H1 (cell line): Measurements from ENCODE around the gene AOAH. TPM values are rescaled to one million over a fixed set of nuclear protein-coding genes. Genes with fewer than 3 reads are reported as not detected.

Source experiments
- CTCF ChIA-PET: fragments of 300-600 bp; sonication (Branson Sonifier 250); formaldehyde crosslinking; loops from one replicate; lab custom pipeline; 2021; ENCODE audit not compliant: partially characterized antibody; lab: Charles Lee
- POLR2A ChIA-PET: fragments of 300-600 bp; sonication (Branson Sonifier 250); formaldehyde crosslinking; loops from one replicate; lab custom pipeline; 2021; ENCODE audit warnings: inconsistent platforms; ENCODE audit not compliant: partially characterized antibody; lab: Charles Lee
- DNase-seq, 2 experiments: peaks; one replicate each; pipeline versions ENCODE4 v3.0.0 to v3.0.0-alpha.2; 2010 to 2022; ENCODE audit warnings: low spot score in 2 of 2, low read depth in 1 of 2, mixed read lengths in 1 of 2
- FAIRE-seq: peaks from 2 replicates; lab custom pipeline; 2011; peaks lifted over from hg19 to GRCh38; lab: Jason Lieb, UNC
- H2AFZ ChIP-seq: 2 replicates; pipeline ENCODE4 v1.8.1; 2012; ENCODE audit warnings: low read length, inconsistent platforms
- H2AK5ac ChIP-seq: 2 replicates; pipeline ENCODE4 v1.6.1; 2013; ENCODE audit warnings: low read depth, low read length
- H2BK120ac ChIP-seq: replicated peaks from 2 replicates; pipeline ENCODE3; 2013; ENCODE audit warnings: low read depth, low read length, inconsistent platforms
- H2BK12ac ChIP-seq: 2 replicates; pipeline ENCODE4 v1.6.1; 2013; ENCODE audit warnings: low read depth, low read length
- H2BK15ac ChIP-seq: 2 replicates; pipeline ENCODE4 v1.6.1; 2013; ENCODE audit warnings: low read length
- H2BK20ac ChIP-seq: 2 replicates; pipeline ENCODE4 v1.6.1; 2013; ENCODE audit warnings: low read length
- H2BK5ac ChIP-seq: 2 replicates; pipeline ENCODE4 v1.6.1; 2013; ENCODE audit warnings: low read depth, low read length
- H3K14ac ChIP-seq: 2 replicates; pipeline ENCODE4 v1.6.1; 2013; ENCODE audit warnings: inconsistent platforms; ENCODE audit not compliant: insufficient read length
- H3K18ac ChIP-seq: 2 replicates; pipeline ENCODE4 v1.6.1; 2013; ENCODE audit warnings: low read length; ENCODE audit errors: extremely low read depth
- H3K23ac ChIP-seq: 2 replicates; pipeline ENCODE4 v1.6.1; 2013; ENCODE audit warnings: inconsistent platforms; ENCODE audit not compliant: insufficient read length
- H3K23me2 ChIP-seq: 2 replicates; pipeline ENCODE4 v1.6.1; 2013; ENCODE audit warnings: low read depth, low read length
- H3K27ac ChIP-seq: 2 replicates; pipeline ENCODE4 v1.6.1; 2011; ENCODE audit warnings: low read depth, low read length, inconsistent platforms
- H3K27me3 ChIP-seq, 4 experiments: replicated peaks in 1 of 4; 1 replicate in 1 of 4; 2 replicates in 3 of 4; pipeline versions ENCODE4 v1.6.1 to v1.8.1; 2011 to 2013; ENCODE audit warnings: low read length in 3 of 4, mild to moderate bottlenecking in 3 of 4, inconsistent platforms in 2 of 4, mixed read lengths in 2 of 4, moderate library complexity in 1 of 4; ENCODE audit not compliant: control insufficient read depth in 3 of 4, insufficient read depth in 3 of 4; ENCODE audit errors: extremely low read depth in 1 of 4
- H3K36me3 ChIP-seq, 4 experiments: 2 replicates each; pipeline versions ENCODE4 v1.6.1 to v1.8.1; 2011 to 2013; ENCODE audit warnings: mild to moderate bottlenecking in 4 of 4, low read length in 3 of 4, moderate library complexity in 2 of 4, control low read depth in 1 of 4, inconsistent platforms in 1 of 4; ENCODE audit not compliant: insufficient read depth in 4 of 4, control insufficient read depth in 2 of 4
- H3K4ac ChIP-seq: replicated peaks from 2 replicates; pipeline ENCODE3; 2013; ENCODE audit warnings: low read length, low read depth, mixed read lengths, inconsistent platforms; ENCODE audit not compliant: insufficient read length
- H3K4me1 ChIP-seq, 4 experiments: replicated peaks in 1 of 4; 1 replicate in 1 of 4; 2 replicates in 3 of 4; pipeline versions ENCODE4 v1.6.1 to v1.8.1; 2011 to 2013; ENCODE audit warnings: low read length in 3 of 4, inconsistent platforms in 2 of 4, mixed read lengths in 1 of 4; ENCODE audit not compliant: insufficient read depth in 4 of 4, control insufficient read depth in 3 of 4
- H3K4me2 ChIP-seq, 2 experiments: 2 replicates each; pipeline versions ENCODE4 v1.6.1 to v1.8.1; 2011 to 2013; ENCODE audit warnings: low read depth in 2 of 2, low read length in 2 of 2, control low read depth in 1 of 2, inconsistent platforms in 1 of 2, mild to moderate bottlenecking in 1 of 2; ENCODE audit not compliant: insufficient read depth in 1 of 2
- H3K4me3 ChIP-seq, 4 experiments: fragments of 200-600, 300-600 bp in 1 of 4; sonication (generic), shearing (Covaris generic), sonication (Bioruptor Twin) in 1 of 4; 2 replicates each; pipeline versions ENCODE4 v1.5.1 to v1.8.1; 2011 to 2016; ENCODE audit warnings: low read length in 4 of 4, low read depth in 3 of 4, control low read depth in 2 of 4, inconsistent platforms in 2 of 4, mild to moderate bottlenecking in 2 of 4, mixed read lengths in 1 of 4, moderate library complexity in 1 of 4; ENCODE audit not compliant: insufficient read depth in 2 of 4; ENCODE audit errors: extremely low read depth in 1 of 4
- H3K56ac ChIP-seq: replicated peaks from 2 replicates; pipeline ENCODE3; 2013; ENCODE audit warnings: low read depth, mild to moderate bottlenecking, mixed read lengths, low read length, inconsistent platforms; ENCODE audit not compliant: insufficient read length
- H3K79me1 ChIP-seq: 2 replicates; pipeline ENCODE4 v1.6.1; 2013; ENCODE audit warnings: low read depth, low read length, control low read depth
- H3K79me2 ChIP-seq, 2 experiments: 2 replicates each; pipeline versions ENCODE4 v1.6.1 to v1.8.1; 2012 to 2013; ENCODE audit warnings: low read length in 2 of 2, mild to moderate bottlenecking in 2 of 2, inconsistent platforms in 1 of 2; ENCODE audit not compliant: insufficient read depth in 2 of 2, control insufficient read depth in 1 of 2
- H3K9ac ChIP-seq, 4 experiments: replicated peaks in 1 of 4; 1 replicate in 1 of 4; 2 replicates in 3 of 4; pipeline versions ENCODE4 v1.6.1 to v1.8.1; 2011 to 2013; ENCODE audit warnings: low read depth in 3 of 4, low read length in 3 of 4, control low read depth in 2 of 4, mild to moderate bottlenecking in 2 of 4, moderate library complexity in 2 of 4, inconsistent platforms in 1 of 4; ENCODE audit errors: extremely low read depth in 1 of 4
- H3K9me3 ChIP-seq, 2 experiments: 2 replicates each; pipeline versions ENCODE4 v1.6.1 to v1.8.1; 2012 to 2013; ENCODE audit warnings: mild to moderate bottlenecking in 2 of 2, moderate library complexity in 2 of 2, control low read depth in 1 of 2, inconsistent platforms in 1 of 2, low read depth in 1 of 2, low read length in 1 of 2, mixed read lengths in 1 of 2; ENCODE audit not compliant: insufficient read depth in 2 of 2
- H4K20me1 ChIP-seq, 2 experiments: replicated peaks in 1 of 2; 2 replicates each; pipeline versions ENCODE3 to v1.8.1; 2011 to 2013; ENCODE audit warnings: inconsistent platforms in 2 of 2, low read length in 2 of 2, mild to moderate bottlenecking in 1 of 2; ENCODE audit not compliant: insufficient read depth in 2 of 2, control insufficient read depth in 1 of 2
- H4K5ac ChIP-seq: 2 replicates; pipeline ENCODE4 v1.6.1; 2013; ENCODE audit warnings: low read length, low read depth, mixed read lengths, inconsistent platforms; ENCODE audit not compliant: insufficient read length
- H4K8ac ChIP-seq: 2 replicates; pipeline ENCODE4 v1.8.0; 2013; ENCODE audit warnings: mild to moderate bottlenecking, moderate library complexity, low read length, inconsistent platforms; ENCODE audit not compliant: insufficient read depth; ENCODE audit errors: extremely low read depth
- H4K91ac ChIP-seq: replicated peaks from 2 replicates; pipeline ENCODE3; 2013; ENCODE audit warnings: low read length, mixed read lengths, inconsistent platforms; ENCODE audit not compliant: insufficient read length
- BRCA1 ChIP-seq: IDR thresholded peaks from 2 replicates; pipeline ENCODE4 v1.6.1; 2012; ENCODE audit warnings: low read depth, low read length, improper control_type of control experiment
- EZH2 ChIP-seq: fragments of 200-600 bp; sonication (generic); IDR thresholded peaks from 2 replicates; pipeline ENCODE4 v1.7.1; 2012; ENCODE audit warnings: low read depth, mild to moderate bottlenecking, moderate library complexity, low read length, inconsistent platforms; ENCODE audit not compliant: severe bottlenecking
- FOSL1 ChIP-seq: IDR thresholded peaks from 2 replicates; pipeline ENCODE4 v1.6.1; 2011; ENCODE audit warnings: mild to moderate bottlenecking, low read depth, low read length, moderate library complexity; ENCODE audit not compliant: insufficient read depth
- JUND ChIP-seq: IDR thresholded peaks from 2 replicates; pipeline ENCODE4 v1.6.1; 2011; ENCODE audit warnings: mild to moderate bottlenecking, improper control_type of control experiment, low read length
- RBBP5 ChIP-seq: IDR thresholded peaks from 2 replicates; pipeline ENCODE4 v1.7.1; 2012; ENCODE audit warnings: low read depth, mild to moderate bottlenecking, inconsistent platforms, low read length, moderate library complexity, borderline replicate concordance
- RFX5 ChIP-seq: IDR thresholded peaks from 2 replicates; pipeline ENCODE4 v1.6.1; 2011; ENCODE audit warnings: low read depth, low read length, improper control_type of control experiment, borderline replicate concordance
- RXRA ChIP-seq: IDR thresholded peaks from 2 replicates; pipeline ENCODE4 v1.6.1; 2011; ENCODE audit warnings: low read depth, mild to moderate bottlenecking, low read length, moderate library complexity; ENCODE audit not compliant: insufficient read depth
- SIRT6 ChIP-seq: IDR thresholded peaks from one replicate; pipeline ENCODE4 v1.7.1; 2012; ENCODE audit warnings: low read length, inconsistent platforms
- WGBS, 2 experiments: shearing (Covaris generic) in 1 of 2; methylation state at CpG; one replicate each; pipeline versions ENCODE4 v1.1.6 to v1.1.7; 2013 to 2015; ENCODE audit warnings: low lambda C conversion rate in 2 of 2, mixed read lengths in 2 of 2, inconsistent platforms in 1 of 2, low coverage in 1 of 2, missing lambda C conversion rate in 1 of 2; ENCODE audit not compliant: insufficient replicate concordance in 2 of 2, insufficient coverage in 1 of 2, insufficient read length in 1 of 2; ENCODE audit errors: extremely low coverage in 1 of 2, missing lambda C conversion rate in 1 of 2; 5-methylcytosine and 5-hydroxymethylcytosine counted together
- polyA plus RNA-seq, 7 experiments: library from polyadenylated mRNA; depleted of rRNA in 3 of 7; stranded (reverse) in 5 of 7; unstranded in 2 of 7; fragments of >200 nt in 5 of 7; fragments of 200-250 nt in 2 of 7; gene quantifications; 1 replicate in 5 of 7; 2 replicates in 1 of 7; 4 replicates in 1 of 7; pipeline versions ENCODE4 v1.2.1 to v1.2.3, GENCODE V29; 2011 to 2013; ENCODE audit warnings: missing spikeins in 2 of 7, mixed read lengths in 2 of 7
- total RNA-seq: library from RNA; stranded (reverse); fragmentation: NEBNext Ultra II Directional; extraction: Animal tissue kit (Norgen Biotek cat#: 25700); gene quantifications from 2 replicates; pipeline ENCODE4 v1.2.1, GENCODE V29; 2021

AOAH gene
- total and polyA plus RNA-seq, 2 of the 8 experiments (the other 6 are each of a cell fraction or from before 2014, with no cell fraction given), result 0.08 TPM; not detected in 1

GRCh38 chr7:36635091-36635490, 89.2 kb downstream of the AOAH start:
- Histone ChIP-seq H4K8ac (no peak overlapping the region), H4K5ac (no peak overlapping the region), H3K23ac (no peak overlapping the region), H3K4me1 (peaks cover 4 to 15% (median 11%) of the 10 kb centered on the region in 4 experiments), H2BK15ac (no peak overlapping the region), H3K79me1 (no peaks in the 10 kb centered on the region), H3K36me3 (no peaks in the 10 kb centered on the region; a peak in 1 of 8 replicates), H3K56ac (no peak overlapping the region), H3K14ac (no peak overlapping the region), H2BK20ac (no peak overlapping the region), H3K27me3 (no peaks in the 10 kb centered on the region), H3K23me2 (no peaks in the 10 kb centered on the region), H2BK12ac (no peak overlapping the region), H3K18ac (no peak overlapping the region), H3K4ac (no peak overlapping the region), H2BK5ac (no peak overlapping the region), H3K9ac (no peak overlapping the region), H4K91ac (no peak overlapping the region), H3K4me3 (no peak overlapping the region), H2AK5ac (no peak overlapping the region), H3K4me2 (no peak overlapping the region), H3K79me2 (no peaks in the 10 kb centered on the region), H2AFZ (no peak overlapping the region), H4K20me1 (no peaks in the 10 kb centered on the region), H3K9me3 (no peaks in the 10 kb centered on the region), H3K27ac (no peak overlapping the region), H2BK120ac (no peak overlapping the region)
- no peak for FAIRE-seq
- ChIA-PET POLR2A (no interaction called here), CTCF (interaction anchor here (1.0 to 1.9 kb wide), 3 partner anchors 10 to 36 kb away, joined by 3 to 6 read pairs (median 4); no protein-coding TSS in a partner anchor)
- TF ChIP-seq SIRT6 (no peak), FOSL1 (no peak), RFX5 (no peak), BRCA1 (no peak), RXRA (no peak), EZH2 (no peak), RBBP5 (no peak), JUND (no peak)
- DNase-seq, result no peak
- WGBS, 2 experiments, result 94% methylated on average over 3 of the region's 3 CpGs; no CpG with 5 or more reads in 1 of the 2 experiments
